ENCODE measurements around the gene PDZD11. TPM values are rescaled to one million over a fixed set of nuclear protein-coding genes. Genes with fewer than 3 reads are reported as not detected.
"Not testable (repeated sequence)": the region's sequence is repeated elsewhere in the genome, so short reads cannot be mapped to it uniquely, and the experiment has no call there.

Gene PDZD11
- total and polyA plus RNA-seq, 7 experiments from 2014 or later = 5.9 to 36.7 (median 12.4) TPM

- ATAC-seq; DNase-seq; intact Hi-C loops (cut with micrococcal nuclease); H3K4me1 ChIP-seq (ENCODE audit: control insufficient read depth in 2 of 2, insufficient read depth in 2 of 2, low read length in 2 of 2); H3K9me3 ChIP-seq (ENCODE audit: control insufficient read depth in 2 of 3, low read length in 3 of 3); H3K27me3 Mint-ChIP-seq; H3K9me3 Mint-ChIP-seq; POLR2A ChIA-PET; H3K4me3 Mint-ChIP-seq; CTCF ChIA-PET; H3K36me3 Mint-ChIP-seq; H3K36me3 ChIP-seq (ENCODE audit: control insufficient read depth in 2 of 3, insufficient read depth in 3 of 3, low read length in 3 of 3); H3K27me3 ChIP-seq (ENCODE audit: control insufficient read depth in 2 of 2, insufficient read depth in 2 of 2, low read length in 2 of 2); H3K27ac ChIP-seq (ENCODE audit: low read depth, low read length); H3K4me3 ChIP-seq (ENCODE audit: low read length); H3K27ac Mint-ChIP-seq; H3K4me1 Mint-ChIP-seq: not testable (repeated sequence)
Measured at GRCh38 chrX:70323628-70324027, 33.9 kb upstream of the PDZD11 start.

GRCh38 chrX:70322784-70323183 is 33.1 kb upstream of the PDZD11 start:
- peaks cover 0 to 4% (median 0%) of the 10 kb centered on the region in 7 donors for H3K4me1 Mint-ChIP-seq
- no peaks in the 10 kb centered on the region for H3K36me3 ChIP-seq (ENCODE audit: control insufficient read depth in 2 of 3, insufficient read depth in 3 of 3, low read length in 3 of 3)
- peaks cover 0 to 7% (median 0%) of the 10 kb centered on the region in 5 donors for H3K36me3 Mint-ChIP-seq
- no peak overlapping the region for H3K4me3 Mint-ChIP-seq
- H3K4me1 ChIP-seq (ENCODE audit: control insufficient read depth in 2 of 2, insufficient read depth in 2 of 2, low read length in 2 of 2) = no peaks in the 10 kb centered on the region
- ChIA-PET POLR2A (no interaction called here), CTCF (no interaction called here)
- H3K27ac Mint-ChIP-seq = no peak overlapping the region
- H3K9me3 ChIP-seq (ENCODE audit: control insufficient read depth in 2 of 3, low read length in 3 of 3) = no peaks in the 10 kb centered on the region
- no peak overlapping the region for H3K27ac ChIP-seq (ENCODE audit: low read depth, low read length)
- no peak overlapping the region for H3K4me3 ChIP-seq (ENCODE audit: low read length)
- DNase-seq = no peak
- no peaks in the 10 kb centered on the region for H3K9me3 Mint-ChIP-seq
- H3K27me3 ChIP-seq (ENCODE audit: control insufficient read depth in 2 of 2, insufficient read depth in 2 of 2, low read length in 2 of 2) = no peaks in the 10 kb centered on the region
- H3K27me3 Mint-ChIP-seq = no peaks in the 10 kb centered on the region
- ATAC-seq = no peak
- intact Hi-C loops (cut with micrococcal nuclease) = no loop called here

DNA sequence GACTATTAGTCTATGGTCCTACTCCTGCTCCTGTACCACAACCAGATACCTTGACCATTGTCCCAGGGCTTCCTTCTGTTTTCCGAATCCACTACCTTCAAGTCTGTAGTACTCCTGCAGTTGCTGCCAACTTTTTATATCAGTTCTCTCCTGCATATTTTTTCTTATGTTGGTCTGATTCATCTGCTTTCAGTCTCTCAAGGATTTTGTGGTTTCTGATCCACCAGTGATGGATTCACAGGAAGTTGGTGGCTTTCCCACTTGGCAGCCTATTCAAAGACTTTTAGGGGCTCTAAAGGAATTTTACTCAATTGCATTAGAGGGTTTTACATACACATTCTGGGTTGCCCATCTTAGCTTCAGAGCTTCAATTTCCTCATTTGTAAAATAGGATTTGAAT is 23.8 kb upstream of the PDZD11 start:
- Histone ChIP-seq H3K27me3 (ENCODE audit: control insufficient read depth in 2 of 2, insufficient read depth in 2 of 2, low read length in 2 of 2) (no peaks in the 10 kb centered on the region), H3K4me3 (ENCODE audit: low read length) (no peak overlapping the region), H3K4me1 (ENCODE audit: control insufficient read depth in 2 of 2, insufficient read depth in 2 of 2, low read length in 2 of 2) (no peaks in the 10 kb centered on the region), H3K27ac (ENCODE audit: low read depth, low read length) (no peak overlapping the region), H3K36me3 (ENCODE audit: control insufficient read depth in 2 of 3, insufficient read depth in 3 of 3, low read length in 3 of 3) (no peaks in the 10 kb centered on the region), H3K9me3 (ENCODE audit: control insufficient read depth in 2 of 3, low read length in 3 of 3) (no peaks in the 10 kb centered on the region)
- H3K36me3 Mint-ChIP-seq = peaks cover 0 to 20% (median 0%) of the 10 kb centered on the region in 5 donors
- H3K9me3 Mint-ChIP-seq = no peaks in the 10 kb centered on the region
- intact Hi-C loops (cut with micrococcal nuclease) = no loop called here
- ChIA-PET CTCF (no interaction called here), POLR2A (no interaction called here)
- no peak overlapping the region for H3K27ac Mint-ChIP-seq
- H3K4me3 Mint-ChIP-seq = no peak overlapping the region
- no peak for DNase-seq
- peaks cover 0 to 8% (median 0%) of the 10 kb centered on the region in 7 donors for H3K4me1 Mint-ChIP-seq
- no peak for ATAC-seq
- H3K27me3 Mint-ChIP-seq = no peaks in the 10 kb centered on the region

DNA sequence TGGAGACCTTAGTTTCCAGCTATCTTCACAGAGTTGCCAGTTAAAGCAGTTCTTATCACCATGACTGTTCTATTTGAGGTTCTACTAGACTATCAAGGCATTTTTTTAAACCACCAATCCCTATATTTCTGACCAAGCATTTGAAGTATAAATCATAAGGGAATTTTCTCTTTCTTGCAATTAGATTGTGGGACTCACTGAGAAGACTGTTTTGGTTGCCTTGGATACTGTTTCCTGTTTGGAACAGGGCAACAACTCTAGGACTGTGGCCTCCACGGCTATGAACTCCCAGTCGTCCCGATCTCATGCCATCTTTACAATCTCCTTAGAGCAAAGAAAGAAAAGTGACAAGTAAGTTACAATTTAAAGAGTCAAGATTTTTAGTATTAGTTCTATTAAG is 12.0 kb upstream of the PDZD11 start:
- no peaks in the 10 kb centered on the region for H3K36me3 ChIP-seq (ENCODE audit: control insufficient read depth in 2 of 3, insufficient read depth in 3 of 3, low read length in 3 of 3)
- H3K27ac ChIP-seq (ENCODE audit: low read depth, low read length) = no peak overlapping the region
- Mint-ChIP-seq H3K36me3 (peaks cover 0 to 20% (median 0%) of the 10 kb centered on the region in 5 donors), H3K27ac (peak overlapping the region in 1 of 9 donors; percentile 49), H3K9me3 (no peaks in the 10 kb centered on the region), H3K4me1 (peaks cover 0 to 21% (median 0%) of the 10 kb centered on the region in 7 donors), H3K4me3 (no peak overlapping the region), H3K27me3 (no peaks in the 10 kb centered on the region)
- ATAC-seq = no peak
- intact Hi-C loops (cut with micrococcal nuclease) = no loop called here
- POLR2A ChIA-PET = no interaction called here
- no peak for DNase-seq
- H3K4me1 ChIP-seq (ENCODE audit: control insufficient read depth in 2 of 2, insufficient read depth in 2 of 2, low read length in 2 of 2) = peaks cover 0 to 4% of the 10 kb centered on the region in 2 donors
- no peak overlapping the region for H3K4me3 ChIP-seq (ENCODE audit: low read length)
- no peaks in the 10 kb centered on the region for H3K9me3 ChIP-seq (ENCODE audit: control insufficient read depth in 2 of 3, low read length in 3 of 3)
- H3K27me3 ChIP-seq (ENCODE audit: control insufficient read depth in 2 of 2, insufficient read depth in 2 of 2, low read length in 2 of 2) = no peaks in the 10 kb centered on the region
- CTCF ChIA-PET = no interaction called here

DNA sequence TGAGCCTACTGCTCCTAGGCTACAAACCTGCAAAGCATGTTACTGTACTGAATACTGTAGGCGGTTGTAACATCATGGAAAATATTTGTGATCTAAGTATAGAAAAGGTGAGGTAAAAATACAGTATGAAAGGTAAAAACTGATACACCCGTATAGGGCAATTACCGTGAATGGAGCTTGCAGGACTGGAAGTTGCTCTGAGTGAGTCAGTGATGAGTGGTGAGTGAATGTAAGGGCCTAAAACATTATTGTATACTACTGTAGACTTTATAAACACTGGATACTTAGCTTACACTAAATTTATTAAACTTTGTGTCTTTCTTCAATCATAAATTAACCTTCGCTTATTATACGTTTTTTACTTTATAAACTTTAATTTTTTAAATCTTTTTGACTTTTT is 3.9 kb upstream of the PDZD11 start:
- no peak overlapping the region for H3K27ac Mint-ChIP-seq
- Histone ChIP-seq H3K4me1 (ENCODE audit: control insufficient read depth in 2 of 2, insufficient read depth in 2 of 2, low read length in 2 of 2) (peaks cover 5 to 9% of the 10 kb centered on the region in 2 donors), H3K27ac (ENCODE audit: low read depth, low read length) (no peak overlapping the region), H3K27me3 (ENCODE audit: control insufficient read depth in 2 of 2, insufficient read depth in 2 of 2, low read length in 2 of 2) (no peaks in the 10 kb centered on the region), H3K36me3 (ENCODE audit: control insufficient read depth in 2 of 3, insufficient read depth in 3 of 3, low read length in 3 of 3) (no peaks in the 10 kb centered on the region), H3K4me3 (ENCODE audit: low read length) (no peak overlapping the region), H3K9me3 (ENCODE audit: control insufficient read depth in 2 of 3, low read length in 3 of 3) (no peaks in the 10 kb centered on the region)
- ChIA-PET POLR2A (no interaction called here), CTCF (no interaction called here)
- no peaks in the 10 kb centered on the region for H3K27me3 Mint-ChIP-seq
- no peak overlapping the region for H3K4me3 Mint-ChIP-seq
- no peak for ATAC-seq
- peaks cover 0 to 29% (median 15%) of the 10 kb centered on the region in 7 donors for H3K4me1 Mint-ChIP-seq
- no peak for DNase-seq
- intact Hi-C loops (cut with micrococcal nuclease) = loop anchor here in 1 of 2 donors (10.0 kb wide), 1 partner anchor 679 kb away; the partner anchor contains the start of gene EDA
- no peaks in the 10 kb centered on the region for H3K36me3 Mint-ChIP-seq
- H3K9me3 Mint-ChIP-seq = peaks cover 0 to 2% (median 0%) of the 10 kb centered on the region in 11 donors

DNA sequence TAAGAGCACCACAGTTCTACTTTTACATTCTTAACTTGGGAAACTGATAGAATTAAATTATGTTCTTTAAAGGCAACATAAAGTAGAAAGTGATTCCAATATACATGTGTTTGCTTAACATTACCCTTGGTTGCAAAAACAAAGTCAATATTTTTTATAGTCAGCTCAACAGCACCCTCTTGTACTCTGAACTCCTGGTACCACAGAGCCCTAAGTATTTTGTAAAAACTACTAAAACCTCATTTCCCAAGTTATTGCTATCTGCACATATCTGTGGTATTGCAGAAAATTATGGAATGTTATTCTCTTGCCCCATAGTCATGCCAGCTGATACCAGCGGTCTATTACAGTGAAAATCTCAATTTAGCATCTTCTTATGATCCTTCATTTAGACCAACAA is 3.1 kb upstream of the PDZD11 start:
- H3K4me3 ChIP-seq (ENCODE audit: low read length) = no peak overlapping the region
- POLR2A ChIA-PET = interaction anchor here (0.6 kb wide), 1 partner anchor 838 kb away, joined by 3 read pairs; no protein-coding TSS in a partner anchor
- intact Hi-C loops (cut with micrococcal nuclease) = loop anchor here in 1 of 2 donors (10.0 kb wide), 1 partner anchor 678 kb away; the partner anchor contains the start of gene EDA
- H3K4me3 Mint-ChIP-seq = peak overlapping the region in 1 of 10 donors; percentile 8
- no peaks in the 10 kb centered on the region for H3K9me3 ChIP-seq (ENCODE audit: control insufficient read depth in 2 of 3, low read length in 3 of 3)
- peaks cover 0 to 2% (median 0%) of the 10 kb centered on the region in 11 donors for H3K9me3 Mint-ChIP-seq
- no peak overlapping the region for H3K27ac Mint-ChIP-seq
- no peak for ATAC-seq
- H3K27me3 Mint-ChIP-seq = no peaks in the 10 kb centered on the region
- DNase-seq = no peak
- H3K27me3 ChIP-seq (ENCODE audit: control insufficient read depth in 2 of 2, insufficient read depth in 2 of 2, low read length in 2 of 2) = no peaks in the 10 kb centered on the region
- CTCF ChIA-PET = no interaction called here
- no peak overlapping the region for H3K27ac ChIP-seq (ENCODE audit: low read depth, low read length)
- no peaks in the 10 kb centered on the region for H3K36me3 Mint-ChIP-seq
- no peaks in the 10 kb centered on the region for H3K36me3 ChIP-seq (ENCODE audit: control insufficient read depth in 2 of 3, insufficient read depth in 3 of 3, low read length in 3 of 3)
- H3K4me1 ChIP-seq (ENCODE audit: control insufficient read depth in 2 of 2, insufficient read depth in 2 of 2, low read length in 2 of 2) = peaks cover 5 to 9% of the 10 kb centered on the region in 2 donors
- H3K4me1 Mint-ChIP-seq = peaks cover 0 to 29% (median 15%) of the 10 kb centered on the region in 7 donors

GRCh38 chrX:70289168-70289792 is 447 bp downstream of the PDZD11 start:
- peaks cover 0 to 10% (median 0%) of the 10 kb centered on the region in 3 experiments for H3K36me3 ChIP-seq (ENCODE audit: control insufficient read depth in 2 of 3, insufficient read depth in 3 of 3, low read length in 3 of 3)
- H3K36me3 Mint-ChIP-seq = peaks cover 0 to 16% (median 6%) of the 10 kb centered on the region in 5 donors
- peaks cover 5 to 9% of the 10 kb centered on the region in 2 donors for H3K4me1 ChIP-seq (ENCODE audit: control insufficient read depth in 2 of 2, insufficient read depth in 2 of 2, low read length in 2 of 2)
- peaks cover 0 to 27% (median 15%) of the 10 kb centered on the region in 7 donors for H3K4me1 Mint-ChIP-seq
- DNase-seq (peak in 1 of 9 donors; percentile 4), ATAC-seq (no peak)
- H3K27ac ChIP-seq (ENCODE audit: low read depth, low read length) = peak overlapping the region; percentile 60
- intact Hi-C loops (cut with micrococcal nuclease) = loop anchor here in 1 of 2 donors (5.0 kb wide), 1 partner anchor 93 kb away; no protein-coding TSS in a partner anchor
- no peaks in the 10 kb centered on the region for H3K27me3 Mint-ChIP-seq
- peak overlapping the region; percentile 28 to 92 (median 84) for H3K27ac Mint-ChIP-seq
- H3K4me3 Mint-ChIP-seq = peak overlapping the region; percentile 84 to 93 (median 88)
- H3K9me3 Mint-ChIP-seq = peaks cover 0 to 2% (median 0%) of the 10 kb centered on the region in 11 donors
- no peaks in the 10 kb centered on the region for H3K27me3 ChIP-seq (ENCODE audit: control insufficient read depth in 2 of 2, insufficient read depth in 2 of 2, low read length in 2 of 2)
- ChIA-PET POLR2A (interaction anchor here (0.7 to 1.4 kb wide), 3 partner anchors 110 to 156 kb away, joined by 3 to 6 read pairs (median 4); no protein-coding TSS in a partner anchor), CTCF (no interaction called here)
- no peaks in the 10 kb centered on the region for H3K9me3 ChIP-seq (ENCODE audit: control insufficient read depth in 2 of 3, low read length in 3 of 3)
- H3K4me3 ChIP-seq (ENCODE audit: low read length) = peak overlapping the region; percentile 89

All from naive thymus-derived CD4-positive, alpha-beta T cell (primary cell).